Activated B cell treated with CpG ODN at 0.5 μM for 24 hours (primary cell): ENCODE measurements around the gene WFDC2. TPM values are rescaled to one million over a fixed set of nuclear protein-coding genes. Genes with fewer than 3 reads are reported as not detected.

ENCODE experiments used
- ATAC-seq: fragments of 200-7000 bp; cut with Tn5 transposase; one replicate; pipeline ENCODE4 v1.10.0; 2021; ENCODE audit warnings: low read depth, mild to moderate bottlenecking, moderate library complexity
- CTCF ChIA-PET: fragments of 350-600 bp; sonication (Branson Sonifier 250); formaldehyde crosslinking; loops from one replicate; lab custom pipeline; 2021; ENCODE audit warnings: antibody characterized with exemption; lab: Charles Lee
- POLR2A ChIA-PET: fragments of 350-600 bp; sonication (Branson Sonifier 250); formaldehyde crosslinking; loops from one replicate; lab custom pipeline; 2021; ENCODE audit warnings: antibody characterized with exemption; lab: Charles Lee
- DNase-seq: peaks from one replicate; pipeline ENCODE4 v3.0.0; 2022
- H3K27ac Mint-ChIP-seq: one replicate; pipeline ENCODE4 v1.8.0; 2020; ENCODE audit warnings: mixed read lengths
- H3K27me3 Mint-ChIP-seq: one replicate; pipeline ENCODE4 v1.8.0; 2021; ENCODE audit warnings: mixed read lengths
- H3K36me3 Mint-ChIP-seq: one replicate; pipeline ENCODE4 v1.8.0; 2021; ENCODE audit warnings: low read depth, mixed read lengths
- H3K4me1 Mint-ChIP-seq: one replicate; pipeline ENCODE4 v1.8.0; 2021; ENCODE audit warnings: mixed read lengths
- H3K4me3 Mint-ChIP-seq: one replicate; pipeline ENCODE4 v1.8.0; 2020; ENCODE audit warnings: mild to moderate bottlenecking, mixed read lengths
- H3K9me3 Mint-ChIP-seq: one replicate; pipeline ENCODE4 v1.8.0; 2020; ENCODE audit warnings: mixed read lengths
- CTCF ChIP-seq: fragments of 200-600 bp; IDR thresholded peaks from one replicate; pipeline ENCODE4 v1.8.0; 2022; ENCODE audit warnings: antibody characterized with exemption, mild to moderate bottlenecking
- intact Hi-C: fragments of 100-400 bp; cut with micrococcal nuclease; formaldehyde crosslinking; loops from one replicate; pipeline ENCODE4 v1.15.1; 2024
- total RNA-seq: library from RNA; stranded (reverse); gene quantifications from 2 replicates; pipeline ENCODE4 v1.2.3, GENCODE V29; 2022

The WFDC2 gene
- total RNA-seq, 1 donor from 2014 or later, result 0.71 TPM

- H3K4me3 Mint-ChIP-seq, result no peak overlapping the region
- no peak for DNase-seq
- ATAC-seq, result no peak
- CTCF ChIA-PET, result no interaction called here
- no peak for TF ChIP-seq CTCF
- peaks cover 38% of the 10 kb centered on the region for H3K27me3 Mint-ChIP-seq
- H3K9me3 Mint-ChIP-seq, result no peaks in the 10 kb centered on the region
- POLR2A ChIA-PET, result no interaction called here
- H3K27ac Mint-ChIP-seq, result no peak overlapping the region
- intact Hi-C loops, result no loop called here
- H3K4me1 Mint-ChIP-seq, result peaks cover 7% of the 10 kb centered on the region
- H3K36me3 Mint-ChIP-seq, result no peaks in the 10 kb centered on the region
Measured at GRCh38 chr20:45502561-45502960, 33.0 kb downstream of the WFDC2 start.

- H3K36me3 Mint-ChIP-seq, result no peaks in the 10 kb centered on the region
- no peaks in the 10 kb centered on the region for H3K9me3 Mint-ChIP-seq
- CTCF ChIA-PET, result no interaction called here
- no peak for ATAC-seq
- no peak overlapping the region for H3K27ac Mint-ChIP-seq
- intact Hi-C loops, result no loop called here
- no peak for DNase-seq
- H3K4me3 Mint-ChIP-seq, result no peak overlapping the region
- POLR2A ChIA-PET, result no interaction called here
- no peak for TF ChIP-seq CTCF
- peaks cover 12% of the 10 kb centered on the region for H3K4me1 Mint-ChIP-seq
- peaks cover 43% of the 10 kb centered on the region for H3K27me3 Mint-ChIP-seq
Measured at GRCh38 chr20:45503403-45503802, 33.9 kb downstream of the WFDC2 start.

GRCh38 chr20:45506398-45506797, 36.8 kb downstream of the WFDC2 start:
- no peaks in the 10 kb centered on the region for H3K9me3 Mint-ChIP-seq
- POLR2A ChIA-PET, result no interaction called here
- ATAC-seq (no peak), DNase-seq (no peak)
- no peak for TF ChIP-seq CTCF
- H3K4me1 Mint-ChIP-seq, result peaks cover 12% of the 10 kb centered on the region
- H3K4me3 Mint-ChIP-seq, result no peak overlapping the region
- H3K27me3 Mint-ChIP-seq, result peaks cover 35% of the 10 kb centered on the region
- H3K36me3 Mint-ChIP-seq, result no peaks in the 10 kb centered on the region
- CTCF ChIA-PET, result no interaction called here
- intact Hi-C loops, result no loop called here
- H3K27ac Mint-ChIP-seq, result no peak overlapping the region

GRCh38 chr20:45507011-45507820, 37.7 kb downstream of the WFDC2 start:
- Mint-ChIP-seq H3K27ac (no peak overlapping the region), H3K9me3 (no peaks in the 10 kb centered on the region), H3K27me3 (peaks cover 31% of the 10 kb centered on the region), H3K4me3 (no peak overlapping the region), H3K36me3 (no peaks in the 10 kb centered on the region), H3K4me1 (peaks cover 12% of the 10 kb centered on the region)
- no peak for TF ChIP-seq CTCF
- intact Hi-C loops, result no loop called here
- CTCF ChIA-PET, result no interaction called here
- POLR2A ChIA-PET, result no interaction called here
- DNase-seq (no peak), ATAC-seq (no peak)

- DNase-seq (no peak), ATAC-seq (no peak)
- no peak overlapping the region for H3K27ac Mint-ChIP-seq
- no peaks in the 10 kb centered on the region for H3K9me3 Mint-ChIP-seq
- intact Hi-C loops, result no loop called here
- no peak for TF ChIP-seq CTCF
- H3K4me3 Mint-ChIP-seq, result no peak overlapping the region
- ChIA-PET CTCF (no interaction called here), POLR2A (no interaction called here)
- no peaks in the 10 kb centered on the region for H3K36me3 Mint-ChIP-seq
- peaks cover 12% of the 10 kb centered on the region for H3K4me1 Mint-ChIP-seq
- H3K27me3 Mint-ChIP-seq, result peaks cover 26% of the 10 kb centered on the region
Measured at GRCh38 chr20:45508068-45508886, 38.7 kb downstream of the WFDC2 start.
